Left forelimb (tissue), 1 donor: ENCODE data around the gene ACADL.

ENCODE experiments used
- DNase-seq: peaks from one replicate; pipeline ENCODE4 v3.0.0-alpha.2; 2018; ENCODE audit warnings: low spot score

The ACADL gene

DNA sequence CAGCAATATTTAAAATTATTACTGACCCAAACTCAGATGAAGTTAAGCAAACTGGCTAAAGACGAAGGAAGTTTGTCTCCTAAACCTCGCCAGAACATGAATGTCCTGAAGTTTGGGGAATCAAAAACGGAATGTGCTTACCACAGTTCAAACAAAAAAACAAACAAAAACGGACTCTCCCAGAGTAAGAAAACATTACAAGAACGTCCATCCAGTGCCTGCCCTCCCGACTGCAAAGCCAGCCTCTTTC lies 55.1 kb downstream of the ACADL start:
- DNase-seq = no peak

DNA sequence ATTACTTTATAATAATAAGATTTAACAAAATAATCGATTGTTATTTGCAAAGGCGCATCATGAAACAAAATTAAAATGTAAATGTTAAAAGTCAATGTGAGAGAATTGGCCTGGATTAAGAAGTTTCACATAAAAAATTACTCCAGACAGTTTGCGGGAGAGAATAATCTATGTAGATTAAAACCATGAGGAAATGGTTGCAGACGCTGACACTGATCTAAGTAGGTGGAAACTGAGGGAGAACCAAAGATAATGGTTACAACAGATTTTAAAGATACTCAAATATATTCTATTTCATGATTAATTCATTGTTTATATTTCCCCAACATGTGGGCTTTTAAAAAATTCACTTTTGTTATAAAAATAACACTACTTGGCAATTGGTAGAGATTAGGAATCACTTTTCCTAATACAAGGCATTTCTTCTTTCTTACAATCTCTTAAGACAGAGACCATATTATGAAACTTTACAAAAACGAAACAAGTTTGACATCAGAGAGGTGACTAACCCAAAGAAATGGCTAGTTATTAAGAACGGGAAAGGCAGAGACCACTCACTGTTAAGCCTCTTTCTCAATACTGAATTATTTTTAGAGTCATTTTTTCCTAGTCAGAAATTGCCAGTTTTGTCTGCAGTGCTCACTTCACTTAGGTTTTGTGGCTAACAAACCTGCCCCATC lies 55.6 kb downstream of the ACADL start:
- no peak for DNase-seq

GRCh38 chr2:210167227-210167626 lies 58.0 kb downstream of the ACADL start:
- DNase-seq = no peak

DNA sequence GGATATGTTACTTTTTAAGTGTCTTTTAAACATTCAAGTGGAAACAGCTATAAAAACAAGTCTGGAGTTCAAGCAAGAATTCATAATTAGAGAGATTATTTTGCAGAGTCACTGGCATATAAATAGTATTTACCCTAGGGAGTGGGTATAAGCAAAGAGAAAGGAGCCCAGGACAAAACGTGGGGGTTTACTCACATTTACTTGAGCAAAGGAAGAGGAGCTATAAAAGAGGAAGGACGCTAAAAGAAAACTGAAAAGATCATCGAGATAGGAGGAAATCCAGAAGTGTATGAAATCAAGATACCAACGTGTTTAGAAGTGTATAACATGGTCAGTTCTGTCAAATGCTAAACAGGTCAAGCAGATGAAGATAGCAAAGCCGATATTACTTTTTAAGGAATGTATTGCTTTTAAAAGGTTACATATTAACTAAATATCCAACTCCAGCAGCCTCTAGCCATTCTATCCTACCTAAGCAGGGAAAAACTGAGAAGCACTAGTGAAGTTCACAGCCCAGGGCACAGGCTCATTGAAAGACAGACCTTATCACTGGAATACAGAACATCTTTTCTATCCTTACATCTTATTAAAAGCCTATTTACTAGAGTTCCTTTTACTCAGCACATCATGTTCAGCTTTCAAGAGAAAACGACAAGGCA lies 62.7 kb downstream of the ACADL start:
- no peak for DNase-seq

DNA sequence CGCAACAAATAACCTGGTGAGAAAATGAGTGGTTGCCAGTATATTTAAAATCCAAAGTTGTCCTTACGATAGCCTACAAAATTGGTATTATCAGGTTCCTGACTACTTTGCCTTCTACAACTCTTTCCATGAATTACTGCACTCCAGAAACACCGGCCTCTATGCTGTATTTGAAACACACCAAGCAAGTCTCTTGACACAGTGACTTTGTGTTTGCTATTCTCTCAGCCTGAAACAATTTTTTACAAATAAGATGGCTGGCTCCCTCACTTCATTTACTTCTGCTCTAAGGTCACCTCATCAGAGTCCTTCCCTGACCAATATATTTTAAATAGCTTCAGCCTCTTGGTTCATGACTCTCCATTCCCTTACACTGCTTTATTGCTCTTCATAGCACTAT lies 66.2 kb downstream of the ACADL start:
- no peak for DNase-seq

DNA sequence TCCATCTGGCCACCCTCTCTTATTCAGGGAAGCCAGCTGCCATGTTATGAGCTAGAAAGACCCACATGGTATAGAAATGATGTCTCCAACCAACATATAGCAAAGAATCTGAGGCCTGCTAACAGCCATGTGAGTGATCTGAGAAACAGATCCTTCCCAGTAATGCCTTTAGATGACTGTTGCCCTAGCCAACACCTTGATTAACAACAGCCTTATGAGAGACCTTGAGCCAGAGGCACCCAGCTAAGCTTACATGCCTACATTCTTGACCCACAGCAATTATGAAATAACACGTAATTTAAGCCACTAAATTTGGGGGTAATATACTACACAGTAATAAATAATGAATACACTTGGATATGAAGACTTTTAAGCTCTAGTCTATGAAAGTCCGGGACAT lies 67.0 kb downstream of the ACADL start:
- no peak for DNase-seq

DNA sequence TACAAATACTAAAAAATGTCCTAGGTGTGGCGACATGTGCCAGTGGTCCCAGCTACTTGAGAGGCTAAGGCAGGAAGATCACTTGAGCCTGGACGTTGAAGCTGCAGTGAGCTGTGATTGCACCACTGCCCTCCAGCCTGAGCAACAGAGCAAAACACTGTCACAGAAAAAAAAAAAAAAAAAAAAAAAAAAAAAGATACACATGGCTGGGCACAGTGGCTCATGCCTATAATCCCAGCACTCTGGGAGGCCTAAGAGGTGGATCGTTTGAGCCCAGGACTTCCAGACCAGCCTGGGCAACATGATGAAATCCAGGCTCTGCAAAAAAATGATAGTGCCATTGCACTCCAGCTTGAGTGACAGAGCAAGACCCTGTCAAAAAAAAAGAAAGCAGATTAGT lies 67.7 kb downstream of the ACADL start:
- DNase-seq = no peak

- no peak for DNase-seq
These were observed 77.6 kb downstream of the ACADL start for GRCh38 chr2:210147614-210148013.
